ENCODE results near the gene CDH2.
A peak's percentile ranks its signal among the peaks of the same experiment; 100 is the strongest.
"Not testable (repeated sequence)": the region's sequence is repeated elsewhere in the genome, so short reads cannot be mapped to it uniquely, and the experiment has no call there.

CDH2 gene

GRCh38 chr18:27969206-27969605 is 207.7 kb downstream of the CDH2 start:
- DNase-seq = no peak

GRCh38 chr18:27967913-27968824 is 208.8 kb downstream of the CDH2 start:
- no peak for DNase-seq

GRCh38 chr18:27966881-27967280 is 210.0 kb downstream of the CDH2 start:
- DNase-seq = no peak

- DNase-seq = no peak
Observed at GRCh38 chr18:27964811-27965210, 212.1 kb downstream of the CDH2 start.

GRCh38 chr18:27959101-27959500 is 217.8 kb downstream of the CDH2 start:
- no peak for DNase-seq

- DNase-seq = no peak
Observed at GRCh38 chr18:27956001-27956640, 220.8 kb downstream of the CDH2 start.

- DNase-seq = peak; percentile 66
Observed at GRCh38 chr18:27954226-27954625, 222.7 kb downstream of the CDH2 start.

GRCh38 chr18:27952741-27953140 is 224.2 kb downstream of the CDH2 start:
- DNase-seq = no peak

GRCh38 chr18:27950648-27951228 is 226.2 kb downstream of the CDH2 start:
- DNase-seq = no peak

- DNase-seq = no peak
Observed at GRCh38 chr18:27948986-27949385, 227.9 kb downstream of the CDH2 start.

GRCh38 chr18:27942706-27943105 is 234.2 kb downstream of the CDH2 start:
- peak; percentile 88 for DNase-seq

- no peak for DNase-seq
Observed at GRCh38 chr18:27931535-27931934, 245.4 kb downstream of the CDH2 start.

- no peak for DNase-seq
Observed at GRCh38 chr18:27922780-27923179, 254.2 kb downstream of the CDH2 start.

GRCh38 chr18:27921904-27922751 is 254.8 kb downstream of the CDH2 start:
- DNase-seq = peak; percentile 86

- no peak for DNase-seq
Observed at GRCh38 chr18:27921392-27921791, 255.5 kb downstream of the CDH2 start.

GRCh38 chr18:27920836-27921235 is 256.1 kb downstream of the CDH2 start:
- DNase-seq = no peak

- DNase-seq = not testable (repeated sequence)
Observed at GRCh38 chr18:27906189-27906588, 270.7 kb downstream of the CDH2 start.

GRCh38 chr18:27903906-27904305 is 273.0 kb downstream of the CDH2 start:
- no peak for DNase-seq

GRCh38 chr18:27901424-27902226 is 275.3 kb downstream of the CDH2 start:
- no peak for DNase-seq

All from islet precursor cell (in vitro differentiated cells).